Ureter (tissue), 1 donor: ENCODE results near the gene SMOC2. TPM values are rescaled to one million over a fixed set of nuclear protein-coding genes. Genes with fewer than 3 reads are reported as not detected.

Experiments used
- DNase-seq: peaks from one replicate; pipeline ENCODE4 v3.0.0-alpha.2; 2020; ENCODE audit warnings: low spot score
- total RNA-seq: library from RNA; stranded (reverse); gene quantifications from one replicate; pipeline ENCODE4 v1.2.4, GENCODE V29; 2023
- donor health status: DM: yes; HTN: yes; CAD: no.

The SMOC2 gene
- total RNA-seq, 1 donor from 2014 or later = 26.1 TPM

DNA sequence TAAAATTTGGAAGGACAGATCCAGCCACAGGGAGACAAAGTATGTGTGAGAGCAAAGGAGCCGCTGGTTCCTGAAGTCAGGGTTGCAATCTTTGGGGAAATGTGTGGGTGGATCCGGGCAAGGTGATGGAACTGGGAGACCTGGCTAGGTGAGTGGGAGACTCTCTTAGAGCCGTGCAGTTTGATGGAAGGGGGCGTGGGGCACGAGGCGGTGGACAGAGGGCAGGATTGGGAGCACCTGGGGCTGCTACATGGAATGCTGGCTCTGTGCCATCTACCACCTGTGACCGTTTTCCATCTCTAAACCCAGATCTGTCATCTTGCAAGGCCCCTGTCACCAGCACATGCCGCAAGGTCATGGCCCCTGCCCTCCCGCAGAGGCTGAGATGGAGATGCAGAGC is 268.4 kb downstream of the SMOC2 start:
- DNase-seq = no peak

DNA sequence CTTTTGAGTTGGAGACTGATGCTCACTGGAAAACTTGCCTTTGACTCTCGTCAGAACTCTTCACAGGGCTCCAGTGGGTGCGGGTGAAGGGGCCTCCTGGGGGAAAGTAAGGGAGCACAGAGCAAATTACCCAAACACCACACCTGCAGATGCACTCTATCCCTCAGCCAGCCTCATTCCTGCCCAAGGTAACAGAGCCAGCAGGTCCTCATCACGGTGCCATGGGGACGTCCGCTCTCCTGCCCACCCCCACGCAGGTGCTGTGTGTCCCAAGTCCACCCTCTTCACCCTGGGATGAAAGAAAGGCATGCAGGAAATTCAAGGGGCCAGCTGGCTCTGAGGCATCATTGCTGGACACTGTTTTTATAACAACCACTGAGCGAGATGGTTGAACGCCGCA is 269.0 kb downstream of the SMOC2 start:
- DNase-seq = no peak

DNA sequence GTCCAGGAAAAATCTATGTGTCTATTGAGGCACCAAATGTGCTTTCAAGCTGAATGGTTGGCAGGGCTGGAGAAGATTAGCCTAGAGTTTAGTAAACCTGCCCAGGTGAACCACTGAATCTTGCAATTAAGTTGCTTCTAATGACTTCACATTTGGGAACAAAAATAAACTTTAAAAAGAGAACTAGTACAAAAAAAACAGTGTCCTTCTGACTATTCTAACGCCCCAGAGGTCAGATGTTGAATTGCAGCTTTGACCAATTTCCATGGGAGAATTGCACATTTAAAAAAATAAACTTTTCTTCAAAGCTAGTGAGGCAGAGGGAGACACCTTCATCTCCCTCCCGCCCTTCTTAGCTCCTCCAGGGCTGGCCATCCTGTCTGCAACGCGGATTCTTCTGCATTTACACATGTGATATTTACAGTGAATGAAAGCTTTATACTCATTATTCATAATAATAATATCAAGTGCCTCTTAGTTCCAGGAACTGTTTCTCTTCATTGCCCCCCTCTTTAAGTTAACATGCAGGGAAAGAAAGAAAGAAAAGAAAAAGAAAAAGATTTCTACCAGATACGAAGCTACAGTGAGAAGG is 270.2 kb downstream of the SMOC2 start:
- DNase-seq = no peak

DNA sequence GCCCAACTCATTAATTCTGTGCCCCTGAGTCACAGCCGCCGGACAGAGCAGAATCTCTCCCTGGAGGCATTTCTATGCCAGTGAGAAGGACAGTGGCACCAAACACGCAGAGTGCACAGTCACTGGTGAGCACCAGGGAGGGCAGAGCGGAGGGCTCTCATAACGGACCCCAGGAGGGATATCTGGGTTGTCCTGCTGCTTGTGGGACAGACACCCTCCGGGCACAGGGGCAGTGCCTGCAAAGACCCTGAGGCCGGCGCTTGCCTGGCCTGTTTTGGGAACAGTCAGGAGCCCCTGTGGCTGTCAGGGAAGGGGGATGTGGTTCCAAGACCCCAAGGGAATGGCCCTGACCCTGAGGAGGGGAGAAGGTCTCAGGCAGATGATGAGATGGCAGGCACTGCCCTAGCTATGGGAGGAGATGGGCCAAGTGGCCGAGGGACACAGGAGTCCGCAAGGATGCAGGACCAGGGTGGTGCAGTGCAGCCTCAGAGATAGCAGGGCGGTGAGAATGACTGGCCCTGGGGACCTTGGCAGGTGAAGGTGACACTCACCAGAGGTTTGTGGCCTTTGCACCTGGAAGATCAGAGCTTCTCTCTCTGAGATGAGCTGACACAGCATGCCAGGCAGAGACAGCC is 270.8 kb downstream of the SMOC2 start:
- no peak for DNase-seq

DNA sequence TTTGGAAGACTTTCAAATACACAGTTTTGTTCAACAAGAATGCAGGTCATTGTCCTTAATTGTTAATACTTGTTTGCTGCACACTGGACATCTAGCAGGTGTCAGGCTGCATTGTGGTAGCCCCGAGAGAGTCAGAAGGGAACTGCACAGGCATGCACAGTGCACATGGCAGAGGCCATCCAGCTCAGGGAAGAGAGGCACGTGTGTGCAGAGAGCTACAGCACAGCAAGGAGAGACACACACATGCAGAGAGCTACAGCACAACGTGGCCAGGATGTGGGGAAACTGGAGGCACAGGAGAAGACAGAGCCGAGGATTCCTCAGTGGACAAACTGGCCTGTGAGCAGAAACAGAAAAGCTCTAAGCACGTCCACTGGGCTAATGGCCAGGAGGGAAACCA is 272.0 kb downstream of the SMOC2 start:
- DNase-seq = no peak

DNA sequence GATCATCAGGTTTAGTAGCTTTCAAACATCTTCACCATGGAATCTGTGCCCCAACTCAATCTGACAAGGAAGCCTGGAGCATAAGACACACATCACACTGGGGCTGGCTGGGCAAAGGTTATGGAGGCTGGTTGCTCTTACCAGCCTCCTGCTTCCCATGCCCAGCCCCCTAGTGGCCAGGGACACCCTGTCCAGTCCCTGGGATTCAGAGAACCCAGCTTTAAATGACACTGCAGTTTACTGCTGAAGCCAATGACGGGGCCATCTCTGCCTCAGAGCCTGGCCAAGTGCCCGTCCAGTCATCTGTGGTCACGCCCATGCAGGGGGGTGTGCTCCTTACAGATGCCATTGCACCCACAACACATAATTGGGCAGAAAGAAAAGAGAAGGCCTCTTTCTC is 272.9 kb downstream of the SMOC2 start:
- DNase-seq = no peak

DNA sequence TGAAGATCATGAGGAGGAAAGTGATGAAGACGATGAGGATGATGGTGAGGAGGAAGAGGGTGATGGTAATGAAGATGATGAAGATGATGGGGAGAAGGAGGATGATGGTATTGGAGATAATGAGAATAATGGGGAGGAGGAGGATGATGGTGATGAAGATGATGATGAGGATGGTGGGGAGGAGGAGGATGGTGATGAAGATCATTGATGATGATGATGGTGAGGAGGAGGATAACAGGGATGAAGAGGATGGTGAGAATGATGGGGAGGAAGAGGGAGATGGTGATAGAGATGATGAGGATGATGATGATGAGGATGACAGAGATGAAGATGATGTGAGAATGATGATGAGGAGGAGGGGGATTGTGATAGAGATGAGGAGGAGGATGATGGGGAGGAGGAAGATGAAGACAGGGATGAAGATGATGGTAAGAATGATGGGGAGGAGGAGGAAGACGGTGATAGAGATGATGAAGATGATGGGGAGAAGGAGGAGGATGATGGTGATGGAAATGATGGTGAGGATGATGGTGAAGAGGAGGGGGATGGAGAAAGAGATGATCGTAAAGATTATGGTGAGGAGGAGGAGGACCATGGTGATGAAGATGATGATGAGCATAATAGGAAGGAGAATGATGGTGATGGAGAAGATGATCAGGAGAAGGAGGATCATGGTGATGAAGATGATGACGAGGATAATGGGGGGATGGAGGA is 273.7 kb downstream of the SMOC2 start:
- no peak for DNase-seq

DNA sequence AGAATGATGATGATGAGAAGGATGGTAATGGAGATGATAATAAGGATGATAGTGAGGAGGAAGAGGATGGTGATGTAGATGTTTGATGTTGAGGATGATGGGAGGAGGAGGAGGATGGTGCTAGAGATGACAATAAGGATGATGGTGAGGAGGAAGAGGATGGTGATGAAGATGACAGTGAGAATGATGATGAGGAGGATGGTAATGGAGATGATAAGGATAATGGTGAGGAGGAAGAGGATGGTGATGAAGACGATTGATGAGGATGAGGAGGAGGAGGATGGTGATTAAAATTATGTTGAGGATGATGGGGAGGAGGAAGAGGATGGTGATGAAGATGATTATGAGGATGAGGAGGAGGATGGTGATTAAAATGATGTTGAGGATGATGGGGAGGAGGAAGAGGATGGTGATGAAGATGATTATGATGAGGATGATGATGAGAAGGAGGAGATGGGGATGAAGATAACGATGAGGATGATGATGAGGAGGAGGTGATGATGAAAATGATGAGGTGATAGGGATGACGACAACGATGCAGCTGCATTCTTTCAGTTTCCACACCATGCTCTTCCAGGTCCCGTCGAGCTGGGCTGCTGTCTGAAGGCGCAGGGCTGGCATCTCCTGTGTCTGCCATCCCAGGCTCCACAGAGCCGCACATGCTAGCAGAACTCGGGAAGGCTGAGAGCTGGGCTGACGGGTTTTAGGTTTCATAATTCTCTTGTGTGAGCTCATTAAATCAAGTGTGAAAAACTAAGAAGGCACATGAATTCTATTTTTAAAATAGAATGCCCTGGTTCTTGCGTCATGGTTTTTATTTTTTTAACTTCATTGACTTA is 274.9 kb downstream of the SMOC2 start:
- DNase-seq = no peak

DNA sequence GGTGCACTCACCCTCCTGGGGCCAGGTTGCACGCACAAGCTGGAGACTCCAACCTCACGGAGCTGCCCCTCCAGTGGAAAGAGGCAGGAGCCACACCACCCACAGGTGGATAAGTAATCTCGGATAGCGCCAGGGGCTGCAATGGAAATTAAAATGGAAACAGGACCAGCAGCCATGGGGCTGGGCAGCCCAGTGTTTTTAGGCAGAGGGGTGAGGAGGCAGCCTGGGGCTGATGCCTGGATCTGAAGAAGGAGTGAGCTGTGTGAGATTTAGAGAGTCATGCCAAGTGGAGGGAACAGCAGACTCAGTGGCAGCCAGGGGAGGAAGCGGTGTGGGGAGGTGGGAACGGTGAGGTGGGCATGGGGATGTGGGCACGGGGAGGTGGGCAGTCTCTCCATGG is 275.6 kb downstream of the SMOC2 start:
- no peak for DNase-seq

DNA sequence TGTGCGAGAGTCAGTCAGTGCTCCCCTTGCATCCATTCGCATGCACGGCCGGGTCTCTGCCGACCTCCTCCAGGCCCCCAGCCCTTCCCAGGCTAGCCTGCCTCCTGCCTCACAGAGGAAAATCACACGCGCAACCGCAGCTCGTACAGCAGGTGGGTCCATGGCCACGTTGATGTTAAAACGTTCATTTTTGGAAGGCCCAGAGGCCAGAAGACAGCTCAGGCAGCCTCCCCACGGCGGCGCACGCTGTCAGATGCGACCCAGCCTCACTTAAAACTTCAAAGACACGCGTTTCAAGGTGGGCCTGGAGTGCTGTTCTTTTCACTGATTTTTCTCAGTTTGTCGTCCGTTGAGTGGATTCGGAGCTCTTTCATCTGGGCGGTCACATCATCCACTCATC is 276.5 kb downstream of the SMOC2 start:
- no peak for DNase-seq

Other genes starting within 250 kb of the SMOC2 start
- 0.94 TPM for gene DACT2, start 121.4 kb upstream of the SMOC2 start, total RNA-seq